ENCODE results near the gene DSEL.

Gene DSEL

GRCh38 chr18:67500522-67501205, 15.9 kb downstream of the DSEL start:
- DNase-seq (ENCODE audit: low spot score): no peak

DNA sequence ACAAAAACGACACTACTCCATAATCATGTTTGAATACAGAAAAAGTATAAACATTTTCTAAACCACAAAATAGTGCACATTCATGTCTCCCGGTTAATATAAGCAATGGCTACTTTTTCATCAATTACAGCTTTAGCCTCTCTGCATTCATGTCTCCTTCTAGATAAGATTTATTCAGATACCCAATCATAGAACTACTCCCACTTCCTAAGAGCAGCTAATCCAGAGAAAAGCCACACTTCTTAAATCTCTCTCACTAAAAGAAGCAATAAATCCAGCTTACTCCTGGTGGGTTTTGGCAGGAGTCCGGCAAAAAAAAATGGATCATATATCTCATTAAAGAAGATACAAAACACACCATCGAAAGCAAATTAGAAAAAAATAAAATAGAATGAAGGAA, 20.1 kb downstream of the DSEL start:
- DNase-seq (ENCODE audit: low spot score): no peak

DNA sequence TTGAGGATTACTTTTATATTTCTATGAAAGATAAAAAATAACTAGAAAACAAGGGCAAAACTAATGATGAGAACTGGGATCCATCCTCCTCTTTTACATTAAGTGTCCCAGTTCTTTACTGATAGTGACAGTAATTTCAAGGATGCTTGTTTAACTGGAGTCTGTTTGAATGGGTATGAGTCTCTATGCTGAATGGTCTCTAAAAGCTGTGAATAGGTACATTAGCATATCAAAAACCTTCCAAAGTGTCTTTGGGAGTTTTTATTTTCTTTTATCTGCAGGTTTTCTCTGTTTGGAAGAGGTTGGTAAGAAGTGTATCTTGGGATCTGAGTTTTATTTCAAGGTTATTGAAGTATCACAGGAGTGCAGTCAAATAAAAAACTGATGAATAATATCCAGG, 30.0 kb downstream of the DSEL start:
- no peak for DNase-seq (ENCODE audit: low spot score)

- no peak for DNase-seq (ENCODE audit: low spot score)
Observed at GRCh38 chr18:67485655-67486054, 30.9 kb downstream of the DSEL start.

DNA sequence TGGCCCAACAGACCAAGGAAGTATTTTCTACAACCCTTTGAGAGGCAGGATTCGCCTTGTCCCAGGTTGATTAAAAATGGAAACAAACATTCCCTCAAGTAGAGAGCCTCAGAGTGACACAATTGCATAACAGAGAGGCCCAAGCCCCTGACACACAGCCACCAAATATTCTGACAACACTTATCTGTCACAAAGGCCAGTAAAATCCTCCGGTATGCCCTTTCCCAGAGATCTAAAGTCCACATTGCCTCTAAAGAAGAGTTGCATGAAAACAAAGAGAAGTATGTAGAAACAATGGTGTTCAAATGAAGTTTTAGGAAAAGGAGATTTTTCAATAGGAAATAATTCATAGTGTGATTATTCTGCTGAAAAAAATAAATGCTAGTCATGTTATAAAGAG, 32.1 kb downstream of the DSEL start:
- DNase-seq (ENCODE audit: low spot score): no peak

DNA sequence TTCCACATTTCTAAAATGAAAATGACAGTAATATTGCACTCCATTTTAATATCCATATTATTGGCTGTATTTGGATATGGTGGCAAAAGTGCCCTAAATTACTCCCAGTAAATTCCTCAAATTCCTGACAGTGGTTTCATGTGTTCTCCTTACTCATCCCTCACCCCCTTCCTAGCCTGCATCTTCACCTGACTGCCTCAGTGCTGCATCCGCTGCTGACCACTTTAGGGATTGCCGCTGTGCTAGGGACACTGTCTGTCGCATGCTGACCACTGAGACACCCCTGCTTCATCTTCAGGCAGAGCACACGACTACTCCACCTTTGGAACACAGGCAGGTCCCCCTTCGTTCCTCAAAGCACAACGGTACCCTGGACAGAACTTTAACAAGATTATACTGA, 32.6 kb downstream of the DSEL start:
- DNase-seq (ENCODE audit: low spot score): no peak

DNA sequence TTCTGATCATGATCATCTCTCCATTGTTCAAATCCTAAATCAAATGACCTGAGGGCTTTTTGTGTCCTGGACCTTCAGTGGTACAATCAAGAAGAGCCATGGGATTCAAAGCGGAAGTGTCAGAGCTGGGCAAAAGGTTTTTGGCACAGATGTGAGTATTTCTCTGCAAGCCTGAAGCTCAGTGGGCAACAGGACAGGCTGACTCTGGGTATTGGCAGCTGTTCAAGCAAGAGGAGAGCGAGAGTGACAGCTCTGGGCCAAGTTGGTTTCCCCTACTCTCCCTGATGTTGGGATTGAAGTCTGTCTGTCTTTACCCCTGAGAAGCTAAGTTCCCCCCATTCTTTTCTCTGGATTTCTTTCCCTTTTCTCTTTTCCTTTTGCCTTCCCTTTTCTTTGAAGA, 33.3 kb downstream of the DSEL start:
- DNase-seq (ENCODE audit: low spot score): no peak

DNA sequence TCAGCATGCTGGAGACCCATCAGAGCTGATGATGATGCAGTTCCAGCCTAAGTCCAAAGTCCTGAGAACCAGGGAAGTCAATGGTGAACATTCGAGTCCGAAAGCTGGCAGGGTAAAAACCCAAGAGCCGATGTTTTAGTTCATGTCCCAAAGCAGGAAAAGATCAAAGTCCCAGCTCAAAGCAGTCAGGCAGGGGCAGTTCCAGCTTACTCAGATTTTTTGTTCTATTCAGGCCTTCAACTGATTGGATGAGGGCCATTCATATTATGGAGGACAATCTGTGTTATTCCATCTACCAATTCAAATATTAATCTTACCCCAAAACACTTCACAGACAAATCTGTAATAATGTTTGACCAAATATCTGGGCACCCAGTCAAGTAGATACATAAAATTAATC, 38.3 kb downstream of the DSEL start:
- no peak for DNase-seq (ENCODE audit: low spot score)

DNA sequence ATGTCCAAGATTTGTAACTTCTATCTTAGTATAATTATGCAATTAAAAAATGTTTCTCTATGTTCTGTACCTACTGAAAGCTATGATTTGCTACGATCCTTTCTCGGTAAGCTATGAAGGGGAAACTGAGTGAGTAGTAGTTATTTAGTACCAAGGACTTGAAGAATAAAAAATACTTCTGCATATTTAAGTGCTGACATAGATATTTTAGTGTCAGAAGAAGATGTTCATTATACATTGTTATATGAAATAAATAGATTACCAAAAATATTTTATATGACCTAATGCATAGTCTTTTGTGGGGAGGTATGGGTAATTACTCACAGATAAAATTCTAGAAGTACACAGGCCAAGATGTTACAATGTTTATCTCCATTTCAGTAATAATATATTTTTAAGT, 39.0 kb downstream of the DSEL start:
- DNase-seq (ENCODE audit: low spot score): no peak

- no peak for DNase-seq (ENCODE audit: low spot score)
Observed at GRCh38 chr18:67476585-67476984, 39.9 kb downstream of the DSEL start.

DNA sequence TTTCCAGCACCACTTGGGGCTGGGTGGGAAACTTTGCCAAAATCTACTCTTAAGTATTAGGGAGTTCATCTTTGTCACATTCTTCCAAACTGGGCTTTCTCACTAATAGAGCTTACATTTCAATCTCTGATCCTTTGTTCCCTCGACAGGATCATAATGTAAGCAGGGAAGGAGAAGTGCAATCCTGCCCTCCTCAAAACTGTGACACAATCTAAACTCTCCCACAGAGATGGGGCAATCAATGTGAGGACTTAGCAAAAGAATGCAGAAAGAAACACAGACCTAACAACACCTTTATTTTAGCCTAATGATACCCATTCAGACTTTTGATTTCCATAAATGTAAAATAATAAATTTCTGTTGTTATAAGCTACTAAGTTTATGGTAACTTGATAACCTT, 40.8 kb downstream of the DSEL start:
- no peak for DNase-seq (ENCODE audit: low spot score)

DNA sequence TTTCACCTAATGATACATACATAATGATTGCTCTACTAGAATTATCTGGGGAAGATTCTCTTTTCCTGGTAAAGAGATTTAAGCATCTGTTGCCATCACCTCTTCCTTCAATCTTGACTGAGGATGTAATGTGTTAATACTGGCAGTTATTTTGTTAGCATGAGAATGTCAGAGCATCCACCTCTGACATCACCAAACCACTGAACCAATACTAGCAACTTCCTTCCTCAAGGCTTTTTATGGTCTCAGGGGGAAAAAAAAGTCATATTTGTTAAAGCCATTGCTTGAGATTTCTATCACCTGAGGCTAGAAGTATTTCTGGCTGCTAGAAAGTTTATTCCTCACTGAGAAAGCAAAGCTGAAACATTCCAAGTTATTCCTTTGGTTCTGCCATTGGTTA, 48.5 kb downstream of the DSEL start:
- DNase-seq (ENCODE audit: low spot score): no peak

DNA sequence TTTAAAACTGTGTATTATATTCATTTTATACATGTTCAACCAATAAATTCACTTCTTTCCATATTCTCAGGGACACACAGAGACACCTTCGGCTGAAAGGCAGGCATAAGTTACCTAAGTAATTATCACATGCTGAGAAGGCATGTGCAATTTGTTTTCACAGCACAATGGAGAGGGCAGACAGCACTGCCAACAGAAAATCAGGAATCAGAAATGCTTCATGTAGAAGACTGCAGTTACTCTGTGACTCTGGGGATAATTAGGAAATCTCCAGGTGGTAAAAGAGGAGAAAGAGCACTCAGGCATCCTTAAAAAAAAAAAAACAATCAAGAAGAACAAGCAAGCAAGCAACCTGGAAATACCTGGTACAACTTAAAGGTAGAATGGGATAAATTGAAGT, 49.3 kb downstream of the DSEL start:
- DNase-seq (ENCODE audit: low spot score): no peak

- no peak for DNase-seq (ENCODE audit: low spot score)
Observed at GRCh38 chr18:67464499-67464898, 52.0 kb downstream of the DSEL start.

- no peak for DNase-seq (ENCODE audit: low spot score)
Observed at GRCh38 chr18:67463829-67464228, 52.7 kb downstream of the DSEL start.

DNA sequence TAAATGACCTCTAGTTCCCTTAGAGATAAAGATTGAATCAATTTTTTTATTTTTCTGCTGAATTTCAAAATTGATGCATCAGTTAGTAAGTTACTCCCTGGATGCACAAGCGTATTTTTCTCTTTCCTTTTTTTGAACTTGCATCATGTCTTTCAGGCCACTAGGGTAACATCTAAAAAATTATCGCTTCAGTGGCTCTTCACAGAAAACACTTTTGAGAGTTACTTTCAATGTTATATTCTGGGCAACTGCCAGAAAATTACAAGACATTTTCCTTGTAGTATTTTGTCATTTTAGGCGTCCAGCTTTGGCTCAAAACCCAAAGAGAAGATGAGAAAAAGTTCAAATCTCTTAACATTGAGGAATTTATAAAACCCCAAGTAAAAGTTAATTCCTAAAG, 59.8 kb downstream of the DSEL start:
- no peak for DNase-seq (ENCODE audit: low spot score)
